Endodermal cell (in vitro differentiated cells): ENCODE results near the gene EPB41L3. TPM values are rescaled to one million over a fixed set of nuclear protein-coding genes. Genes with fewer than 3 reads are reported as not detected.

ENCODE experiments used
- DNase-seq: peaks from one replicate; pipeline ENCODE4 v3.0.0-alpha.2; 2017
- H3K27ac ChIP-seq: 2 replicates; pipeline ENCODE4 v1.5.1; 2013; ENCODE audit warnings: mild to moderate bottlenecking, low read depth, low read length, moderate library complexity
- H3K27me3 ChIP-seq: 2 replicates; pipeline ENCODE4 v1.6.1; 2013; ENCODE audit warnings: mild to moderate bottlenecking, low read length, moderate library complexity; ENCODE audit not compliant: insufficient read depth, control insufficient read depth, poor library complexity, severe bottlenecking
- H3K36me3 ChIP-seq: 2 replicates; pipeline ENCODE4 v1.7.0; 2013; ENCODE audit warnings: mild to moderate bottlenecking, low read length, moderate library complexity; ENCODE audit not compliant: control insufficient read depth, insufficient read depth
- H3K4me1 ChIP-seq: one replicate; pipeline ENCODE4 v1.7.0; 2013; ENCODE audit warnings: low read length; ENCODE audit not compliant: control insufficient read depth, insufficient read depth
- H3K4me3 ChIP-seq: 2 replicates; pipeline ENCODE4 v1.5.1; 2013; ENCODE audit warnings: mild to moderate bottlenecking, low read length, moderate library complexity
- H3K9ac ChIP-seq: 2 replicates; pipeline ENCODE4 v1.6.1; 2013; ENCODE audit warnings: mild to moderate bottlenecking, low read length, moderate library complexity; ENCODE audit not compliant: poor library complexity, severe bottlenecking; ENCODE audit errors: extremely low read depth
- H3K9me3 ChIP-seq: 2 replicates; pipeline ENCODE4 v1.6.1; 2013; ENCODE audit warnings: mild to moderate bottlenecking, low read length, moderate library complexity; ENCODE audit not compliant: control insufficient read depth
- H3K27ac Mint-ChIP-seq: 2 replicates; pipeline ENCODE4 v1.8.0; 2020; ENCODE audit warnings: mixed read lengths
- H3K27me3 Mint-ChIP-seq: 2 replicates; pipeline ENCODE4 v1.8.0; 2021; ENCODE audit warnings: mild to moderate bottlenecking, mixed read lengths; ENCODE audit not compliant: insufficient read depth
- H3K36me3 Mint-ChIP-seq: 2 replicates; pipeline ENCODE4 v1.8.0; 2020; ENCODE audit warnings: low read depth, mixed read lengths
- H3K4me1 Mint-ChIP-seq: 2 replicates; pipeline ENCODE4 v1.8.0; 2020; ENCODE audit warnings: mixed read lengths
- H3K4me3 Mint-ChIP-seq: 2 replicates; pipeline ENCODE4 v1.8.0; 2020; ENCODE audit warnings: mild to moderate bottlenecking, moderate library complexity, mixed read lengths
- H3K9me3 Mint-ChIP-seq: 2 replicates; pipeline ENCODE4 v1.8.0; 2020; ENCODE audit warnings: mild to moderate bottlenecking, mixed read lengths
- CTCF ChIP-seq: fragments of 200-600 bp; sonication (generic); conservative IDR thresholded peaks from 2 replicates; pipeline ENCODE4 v1.5.0; 2021; ENCODE audit warnings: antibody characterized with exemption, mild to moderate bottlenecking
- WGBS, 2 experiments: methylation state at CpG; one replicate each; pipeline versions ENCODE4 v1.1.5 to v1.1.7; 2013; ENCODE audit warnings: missing lambda C conversion rate in 2 of 2, mixed read lengths in 1 of 2; ENCODE audit not compliant: insufficient coverage in 1 of 2, insufficient read length in 1 of 2; 5-methylcytosine and 5-hydroxymethylcytosine counted together
- total RNA-seq, 2 donors: library from RNA; stranded (reverse); fragmentation: NEBNext Ultra II Directional in 1 of 2; extraction: Animal tissue kit (Norgen Biotek cat#: 25700) in 1 of 2; gene quantifications; 2 replicates in 1 of 2; 3 replicates in 1 of 2; pipeline ENCODE4 v1.2.1, GENCODE V29; 2021

EPB41L3 gene
- total RNA-seq, 2 donors from 2014 or later = 49.3 to 51.6 TPM

- Histone ChIP-seq H3K4me3 (peak overlapping the region; percentile 32), H3K9me3 (no peaks in the 10 kb centered on the region), H3K4me1 (no peaks in the 10 kb centered on the region), H3K9ac (no peak overlapping the region), H3K27ac (no peak overlapping the region), H3K36me3 (no peaks in the 10 kb centered on the region), H3K27me3 (no peaks in the 10 kb centered on the region)
- peak; percentile 74 for TF ChIP-seq CTCF
- peaks cover 22% of the 10 kb centered on the region for H3K4me1 Mint-ChIP-seq
- peak overlapping the region; percentile 19 for H3K27ac Mint-ChIP-seq
- WGBS, 2 experiments = 46 to 64% methylated on average over 6 to 15 of the region's 15 CpGs
- no peaks in the 10 kb centered on the region for H3K9me3 Mint-ChIP-seq
- peak overlapping the region; percentile 27 for H3K4me3 Mint-ChIP-seq
- DNase-seq = peak; percentile 81
- H3K27me3 Mint-ChIP-seq = no peaks in the 10 kb centered on the region
- H3K36me3 Mint-ChIP-seq = no peaks in the 10 kb centered on the region
These were observed 87.0 kb downstream of the EPB41L3 start for GRCh38 chr18:5456577-5457461.

GRCh38 chr18:5455674-5456073, 88.1 kb downstream of the EPB41L3 start:
- Histone ChIP-seq H3K4me3 (no peak overlapping the region), H3K4me1 (no peaks in the 10 kb centered on the region), H3K9ac (no peak overlapping the region), H3K9me3 (no peaks in the 10 kb centered on the region), H3K27me3 (no peaks in the 10 kb centered on the region), H3K27ac (no peak overlapping the region), H3K36me3 (no peaks in the 10 kb centered on the region)
- TF ChIP-seq CTCF = no peak
- 88 to 95% methylated on average over 5 to 7 of the region's 7 CpGs for WGBS, 2 experiments
- Mint-ChIP-seq H3K27ac (no peak overlapping the region), H3K4me3 (no peak overlapping the region), H3K36me3 (no peaks in the 10 kb centered on the region), H3K9me3 (no peaks in the 10 kb centered on the region), H3K27me3 (no peaks in the 10 kb centered on the region), H3K4me1 (peaks cover 22% of the 10 kb centered on the region)
- no peak for DNase-seq

- no peaks in the 10 kb centered on the region for H3K27me3 ChIP-seq
- no peaks in the 10 kb centered on the region for H3K36me3 Mint-ChIP-seq
- no peaks in the 10 kb centered on the region for H3K36me3 ChIP-seq
- H3K4me3 ChIP-seq = no peak overlapping the region
- no peak overlapping the region for H3K9ac ChIP-seq
- peaks cover 20% of the 10 kb centered on the region for H3K4me1 Mint-ChIP-seq
- no peak overlapping the region for H3K4me3 Mint-ChIP-seq
- no peaks in the 10 kb centered on the region for H3K9me3 ChIP-seq
- 94 to 100% methylated on average over 2 of the region's 2 CpGs for WGBS, 2 experiments
- TF ChIP-seq CTCF = no peak
- H3K27ac Mint-ChIP-seq = no peak overlapping the region
- H3K4me1 ChIP-seq = no peaks in the 10 kb centered on the region
- H3K27ac ChIP-seq = no peak overlapping the region
- H3K27me3 Mint-ChIP-seq = no peaks in the 10 kb centered on the region
- H3K9me3 Mint-ChIP-seq = no peaks in the 10 kb centered on the region
- no peak for DNase-seq
These were observed 90.8 kb downstream of the EPB41L3 start for GRCh38 chr18:5452943-5453443.
